IMR-90 (cell line): Measurements from ENCODE around the gene ANGEL1. TPM values are rescaled to one million over a fixed set of nuclear protein-coding genes. Genes with fewer than 3 reads are reported as not detected.

Experiments
- ATAC-seq: fragments of 200-7000 bp; cut with Tn5 transposase; 2 replicates; pipeline ENCODE4 v1.9.1; 2020; ENCODE audit warnings: low read depth, mild to moderate bottlenecking, moderate library complexity
- BruUV-seq: library from RNA; stranded (reverse); fragments of 400-500 nt; replicated peaks from 2 replicates; lab custom pipeline; 2021; lab: Mats Ljungman, UMichigan
- CTCF ChIA-PET: fragments of 300-600 bp; formaldehyde crosslinking; extraction: SDS; loops from one replicate; lab custom pipeline; 2021; ENCODE audit warnings: antibody characterized with exemption; lab: Yijun Ruan, JAX
- POLR2A ChIA-PET: fragments of 300-600 bp; sonication (Branson Sonifier 250); formaldehyde crosslinking; loops from one replicate; lab custom pipeline; 2022; ENCODE audit warnings: antibody characterized with exemption; ENCODE audit not compliant: unreplicated experiment; lab: Charles Lee
- DNase-seq: peaks from one replicate; pipeline ENCODE4 v3.0.0; 2013
- H2AFZ ChIP-seq: replicated peaks from 2 replicates; pipeline ENCODE3; 2013; ENCODE audit warnings: low read length, mild to moderate bottlenecking; ENCODE audit not compliant: poor library complexity
- H2AK5ac ChIP-seq: 2 replicates; pipeline ENCODE4 v1.6.1; 2013; ENCODE audit warnings: low read depth, low read length, inconsistent platforms
- H2AK9ac ChIP-seq: replicated peaks from 2 replicates; pipeline ENCODE3; 2013; ENCODE audit warnings: mild to moderate bottlenecking, low read depth, low read length, moderate library complexity; ENCODE audit not compliant: poor library complexity
- H2BK120ac ChIP-seq: 2 replicates; pipeline ENCODE4 v1.6.1; 2013; ENCODE audit warnings: low read depth, low read length, inconsistent platforms
- H2BK15ac ChIP-seq: 3 replicates; pipeline ENCODE4 v1.6.1; 2013; ENCODE audit warnings: low read depth, low read length, inconsistent platforms
- H2BK20ac ChIP-seq: 2 replicates; pipeline ENCODE4 v1.6.1; 2013; ENCODE audit warnings: low read depth, mild to moderate bottlenecking, inconsistent platforms, low read length, moderate library complexity
- H2BK5ac ChIP-seq: 2 replicates; pipeline ENCODE4 v1.6.1; 2013; ENCODE audit warnings: mild to moderate bottlenecking, low read depth, low read length, inconsistent platforms; ENCODE audit not compliant: poor library complexity, severe bottlenecking
- H3K14ac ChIP-seq: replicated peaks from 2 replicates; pipeline ENCODE4 v1.6.1; 2013; ENCODE audit warnings: low read depth, low read length, inconsistent platforms
- H3K18ac ChIP-seq: 2 replicates; pipeline ENCODE4 v1.6.1; 2013; ENCODE audit warnings: low read depth, low read length, control low read depth
- H3K23ac ChIP-seq: 2 replicates; pipeline ENCODE4 v1.6.1; 2013; ENCODE audit warnings: low read depth, low read length, inconsistent platforms
- H3K27ac ChIP-seq: 2 replicates; pipeline ENCODE4 v1.5.1; 2013; ENCODE audit warnings: mild to moderate bottlenecking, control low read depth, low read length; ENCODE audit not compliant: insufficient read depth
- H3K27me3 ChIP-seq: 2 replicates; pipeline ENCODE4 v1.6.1; 2013; ENCODE audit warnings: low read length; ENCODE audit not compliant: control insufficient read depth, insufficient read depth
- H3K36me3 ChIP-seq: 2 replicates; pipeline ENCODE4 v1.6.1; 2013; ENCODE audit warnings: low read length, mixed read lengths; ENCODE audit not compliant: control insufficient read depth, insufficient read depth
- H3K4ac ChIP-seq: 2 replicates; pipeline ENCODE4 v1.6.1; 2013; ENCODE audit warnings: low read depth, low read length, inconsistent platforms
- H3K4me1 ChIP-seq: 2 replicates; pipeline ENCODE4 v1.6.1; 2013; ENCODE audit warnings: low read length, mixed read lengths; ENCODE audit not compliant: control insufficient read depth, insufficient read depth
- H3K4me2 ChIP-seq: 2 replicates; pipeline ENCODE4 v1.6.1; 2013; ENCODE audit warnings: low read depth, mild to moderate bottlenecking, control low read depth, low read length, moderate library complexity
- H3K4me3 ChIP-seq: 2 replicates; pipeline ENCODE4 v1.5.1; 2013; ENCODE audit warnings: low read depth, mild to moderate bottlenecking, control low read depth, low read length, moderate library complexity; ENCODE audit not compliant: insufficient read depth
- H3K56ac ChIP-seq: 2 replicates; pipeline ENCODE4 v1.6.1; 2013; ENCODE audit warnings: low read length, inconsistent platforms; ENCODE audit not compliant: insufficient read depth; ENCODE audit errors: extremely low read depth
- H3K79me1 ChIP-seq, 2 experiments: 2 replicates each; pipeline ENCODE4 v1.6.1; 2013; ENCODE audit warnings: low read length in 2 of 2, inconsistent platforms in 1 of 2, low read depth in 1 of 2
- H3K9ac ChIP-seq: 2 replicates; pipeline ENCODE4 v1.6.1; 2013; ENCODE audit warnings: low read depth, low read length, control low read depth
- H3K9me1 ChIP-seq: 2 replicates; pipeline ENCODE4 v1.6.1; 2013; ENCODE audit warnings: low read length, inconsistent platforms; ENCODE audit not compliant: insufficient read depth
- H3K9me3 ChIP-seq: 2 replicates; pipeline ENCODE4 v1.6.1; 2013; ENCODE audit warnings: low read length; ENCODE audit not compliant: control insufficient read depth, insufficient read depth
- H4K20me1 ChIP-seq: 2 replicates; pipeline ENCODE4 v1.6.1; 2013; ENCODE audit warnings: low read length, inconsistent platforms; ENCODE audit not compliant: insufficient read depth
- H4K5ac ChIP-seq: 2 replicates; pipeline ENCODE4 v1.6.1; 2013; ENCODE audit warnings: mild to moderate bottlenecking, low read depth, low read length, control low read depth
- H4K8ac ChIP-seq, 2 experiments: 2 replicates each; pipeline ENCODE4 v1.6.1; 2013; ENCODE audit warnings: low read depth in 2 of 2, low read length in 2 of 2, control low read depth in 1 of 2, inconsistent platforms in 1 of 2
- H4K91ac ChIP-seq: 2 replicates; pipeline ENCODE4 v1.6.1; 2013; ENCODE audit warnings: low read depth, low read length, inconsistent platforms; ENCODE audit not compliant: insufficient read depth
- BHLHE40 ChIP-seq: fragments of 150-350 bp; IDR thresholded peaks from 2 replicates; pipeline ENCODE4 v1.6.1; 2016; ENCODE audit warnings: mild to moderate bottlenecking, low read depth, low read length
- CEBPB ChIP-seq: IDR thresholded peaks from 2 replicates; pipeline ENCODE4 v1.6.1; 2012; ENCODE audit warnings: low read depth, low read length, improper control_type of control experiment
- FOS ChIP-seq: fragments of 150-350 bp; IDR thresholded peaks from 2 replicates; pipeline ENCODE4 v1.6.1; 2016; ENCODE audit warnings: low read depth, low read length
- MAFK ChIP-seq: IDR thresholded peaks from 2 replicates; pipeline ENCODE4 v1.6.1; 2012; ENCODE audit warnings: low read depth, low read length, improper control_type of control experiment
- MAZ ChIP-seq: IDR thresholded peaks from 2 replicates; pipeline ENCODE4 v1.6.1; 2012; ENCODE audit warnings: low read depth, mild to moderate bottlenecking, low read length, improper control_type of control experiment, moderate library complexity, borderline replicate concordance
- MXI1 ChIP-seq: IDR thresholded peaks from 2 replicates; pipeline ENCODE4 v1.6.1; 2012; ENCODE audit warnings: low read depth, mild to moderate bottlenecking, low read length, moderate library complexity, borderline replicate concordance
- NFE2L2 ChIP-seq: fragments of 150-350 bp; IDR thresholded peaks from 2 replicates; pipeline ENCODE4 v1.6.1; 2016; ENCODE audit warnings: low read depth, mild to moderate bottlenecking, low read length
- POLR2A ChIP-seq: IDR thresholded peaks from 2 replicates; pipeline ENCODE4 v1.6.1; 2012; ENCODE audit warnings: mild to moderate bottlenecking, low read depth, low read length
- RAD21 ChIP-seq: IDR thresholded peaks from 2 replicates; pipeline ENCODE4 v1.6.1; 2012; ENCODE audit warnings: low read length, improper control_type of control experiment
- RCOR1 ChIP-seq: IDR thresholded peaks from 2 replicates; pipeline ENCODE4 v1.6.1; 2012; ENCODE audit warnings: mild to moderate bottlenecking, low read length, improper control_type of control experiment; ENCODE audit not compliant: insufficient replicate concordance
- RFX5 ChIP-seq: IDR thresholded peaks from 2 replicates; pipeline ENCODE4 v1.8.0; 2012; ENCODE audit warnings: low read depth, mild to moderate bottlenecking, low read length, moderate library complexity
- SMC3 ChIP-seq: fragments of 150-350 bp; IDR thresholded peaks from 2 replicates; pipeline ENCODE4 v1.6.1; 2016; ENCODE audit warnings: low read depth, mild to moderate bottlenecking, antibody characterized with exemption, low read length, moderate library complexity
- WGBS, 2 experiments: methylation state at CpG; one replicate each; pipeline versions ENCODE4 v1.1.5 to v1.1.7; 2013; ENCODE audit warnings: missing lambda C conversion rate in 2 of 2; ENCODE audit not compliant: insufficient read length in 1 of 2; ENCODE audit errors: extremely low coverage in 2 of 2; 5-methylcytosine and 5-hydroxymethylcytosine counted together
- dilution Hi-C: fragments of 300-500 bp; cut with HindIII; formaldehyde crosslinking; loops from one replicate; pipeline ENCODE4 v1.14.3; 2018; ENCODE audit warnings: low sequenced_read_pairs; ENCODE audit not compliant: unreplicated experiment
- in situ Hi-C: fragments of 300-500 bp; cut with MboI; formaldehyde crosslinking; loops from 3 replicates; pipeline ENCODE4 v1.14.3; 2019; ENCODE audit warnings: low sequenced_read_pairs, inconsistent platforms, mixed read lengths
- intact Hi-C: fragments of 100-400 bp; cut with micrococcal nuclease; formaldehyde crosslinking; loops from 2 replicates; pipeline ENCODE4 v1.10.0; 2022
- polyA plus RNA-seq, 3 experiments: library from polyadenylated mRNA; depleted of rRNA; stranded (reverse); fragments of >200 nt; gene quantifications; 2 replicates each; pipeline ENCODE4 v1.2.3, GENCODE V29; 2012; ENCODE audit warnings: low replicate concordance in 1 of 3
- total RNA-seq: library from RNA; depleted of rRNA; stranded (reverse); fragments of >200 nt; gene quantifications from 2 replicates; pipeline ENCODE4 v1.2.3, GENCODE V29; 2012
- TF ChIP-seq, protein P1 (sequence below): conservative IDR thresholded peaks from 2 replicates; pipeline ENCODE4 v1.5.1; 2012; ENCODE audit warnings: mild to moderate bottlenecking, low read depth, low read length, improper control_type of control experiment
- TF ChIP-seq, protein P2 (sequence below): fragments of 150-350 bp; IDR thresholded peaks from 2 replicates; pipeline ENCODE4 v1.6.1; 2017; ENCODE audit warnings: mild to moderate bottlenecking, antibody characterized with exemption, low read length, low read depth
- TF ChIP-seq, protein P3 (sequence below): fragments of 150-350 bp; IDR thresholded peaks from 2 replicates; pipeline ENCODE4 v1.6.1; 2016; ENCODE audit warnings: low read depth, mild to moderate bottlenecking, low read length, moderate library complexity, borderline replicate concordance

The ANGEL1 gene
- total and polyA plus RNA-seq, 2 of the 4 experiments (the other 2 are of a cell fraction), result 4.1 to 10.0 TPM

GRCh38 chr14:76846331-76847047 is 33.8 kb upstream of the ANGEL1 start:
- no peak overlapping the region for H3K56ac ChIP-seq
- no peak overlapping the region for H2AFZ ChIP-seq
- peaks cover 3% of the 10 kb centered on the region; the same call in 1 of the 2 replicates for H3K27me3 ChIP-seq
- no peak overlapping the region for H2AK5ac ChIP-seq
- intact Hi-C loops (no loop called here), in situ Hi-C loops (no loop called here), dilution Hi-C loops (no loop called here)
- no peak overlapping the region for H3K4me2 ChIP-seq
- H3K18ac ChIP-seq, result no peak overlapping the region
- no peak overlapping the region for H2BK15ac ChIP-seq
- no peak overlapping the region for H3K23ac ChIP-seq
- CTCF ChIA-PET, result no interaction called here
- H2AK9ac ChIP-seq, result no peak overlapping the region
- TF ChIP-seq, protein P1, sequence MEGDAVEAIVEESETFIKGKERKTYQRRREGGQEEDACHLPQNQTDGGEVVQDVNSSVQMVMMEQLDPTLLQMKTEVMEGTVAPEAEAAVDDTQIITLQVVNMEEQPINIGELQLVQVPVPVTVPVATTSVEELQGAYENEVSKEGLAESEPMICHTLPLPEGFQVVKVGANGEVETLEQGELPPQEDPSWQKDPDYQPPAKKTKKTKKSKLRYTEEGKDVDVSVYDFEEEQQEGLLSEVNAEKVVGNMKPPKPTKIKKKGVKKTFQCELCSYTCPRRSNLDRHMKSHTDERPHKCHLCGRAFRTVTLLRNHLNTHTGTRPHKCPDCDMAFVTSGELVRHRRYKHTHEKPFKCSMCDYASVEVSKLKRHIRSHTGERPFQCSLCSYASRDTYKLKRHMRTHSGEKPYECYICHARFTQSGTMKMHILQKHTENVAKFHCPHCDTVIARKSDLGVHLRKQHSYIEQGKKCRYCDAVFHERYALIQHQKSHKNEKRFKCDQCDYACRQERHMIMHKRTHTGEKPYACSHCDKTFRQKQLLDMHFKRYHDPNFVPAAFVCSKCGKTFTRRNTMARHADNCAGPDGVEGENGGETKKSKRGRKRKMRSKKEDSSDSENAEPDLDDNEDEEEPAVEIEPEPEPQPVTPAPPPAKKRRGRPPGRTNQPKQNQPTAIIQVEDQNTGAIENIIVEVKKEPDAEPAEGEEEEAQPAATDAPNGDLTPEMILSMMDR, result no peak
- TF ChIP-seq MXI1 (no peak), BHLHE40 (no peak), RFX5 (no peak), RAD21 (no peak), FOS (no peak), RCOR1 (no peak), NFE2L2 (no peak), SMC3 (no peak), MAZ (no peak), MAFK (no peak), CEBPB (no peak), POLR2A (no peak)
- TF ChIP-seq, protein P2, sequence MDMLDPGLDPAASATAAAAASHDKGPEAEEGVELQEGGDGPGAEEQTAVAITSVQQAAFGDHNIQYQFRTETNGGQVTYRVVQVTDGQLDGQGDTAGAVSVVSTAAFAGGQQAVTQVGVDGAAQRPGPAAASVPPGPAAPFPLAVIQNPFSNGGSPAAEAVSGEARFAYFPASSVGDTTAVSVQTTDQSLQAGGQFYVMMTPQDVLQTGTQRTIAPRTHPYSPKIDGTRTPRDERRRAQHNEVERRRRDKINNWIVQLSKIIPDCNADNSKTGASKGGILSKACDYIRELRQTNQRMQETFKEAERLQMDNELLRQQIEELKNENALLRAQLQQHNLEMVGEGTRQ, result no peak
- TF ChIP-seq, protein P3, sequence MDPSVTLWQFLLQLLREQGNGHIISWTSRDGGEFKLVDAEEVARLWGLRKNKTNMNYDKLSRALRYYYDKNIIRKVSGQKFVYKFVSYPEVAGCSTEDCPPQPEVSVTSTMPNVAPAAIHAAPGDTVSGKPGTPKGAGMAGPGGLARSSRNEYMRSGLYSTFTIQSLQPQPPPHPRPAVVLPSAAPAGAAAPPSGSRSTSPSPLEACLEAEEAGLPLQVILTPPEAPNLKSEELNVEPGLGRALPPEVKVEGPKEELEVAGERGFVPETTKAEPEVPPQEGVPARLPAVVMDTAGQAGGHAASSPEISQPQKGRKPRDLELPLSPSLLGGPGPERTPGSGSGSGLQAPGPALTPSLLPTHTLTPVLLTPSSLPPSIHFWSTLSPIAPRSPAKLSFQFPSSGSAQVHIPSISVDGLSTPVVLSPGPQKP, result no peak
- H2BK5ac ChIP-seq, result no peak overlapping the region
- POLR2A ChIA-PET, result no interaction called here
- H3K9me1 ChIP-seq, result no peaks in the 10 kb centered on the region
- H3K79me1 ChIP-seq, result no peaks in the 10 kb centered on the region
- H3K14ac ChIP-seq, result no peak overlapping the region
- WGBS, 2 experiments, result 29% methylated on average over 4 of the region's 7 CpGs; no CpG with 5 or more reads in 1 of the 2 experiments
- no peak overlapping the region for H3K4me3 ChIP-seq
- no peak for DNase-seq
- no peak overlapping the region for H4K8ac ChIP-seq
- no TSS peak for BruUV-seq
- no peak overlapping the region for H3K27ac ChIP-seq
- no peaks in the 10 kb centered on the region for H4K20me1 ChIP-seq
- no peak for ATAC-seq
- no peak overlapping the region for H4K91ac ChIP-seq
- no peaks in the 10 kb centered on the region for H3K9me3 ChIP-seq
- H3K9ac ChIP-seq, result no peak overlapping the region
- no peaks in the 10 kb centered on the region for H3K4me1 ChIP-seq
- H2BK20ac ChIP-seq, result no peak overlapping the region
- H3K36me3 ChIP-seq, result no peaks in the 10 kb centered on the region
- no peak overlapping the region for H3K4ac ChIP-seq
- no peak overlapping the region for H4K5ac ChIP-seq
- H2BK120ac ChIP-seq, result no peak overlapping the region
